Posterior vena cava (tissue), 2 donors: ENCODE results near the gene ARHGEF10L. TPM values are rescaled to one million over a fixed set of nuclear protein-coding genes. Genes with fewer than 3 reads are reported as not detected.

Source experiments
- DNase-seq: peaks from one replicate; pipeline ENCODE4 v3.0.0-alpha.2; 2020; ENCODE audit warnings: low spot score
- intact Hi-C, 2 donors: fragments of 100-400 bp; cut with DNase I; formaldehyde crosslinking; loops; one replicate each; pipeline versions ENCODE4 v1.14.1 to v1.14.2; 2022 to 2023
- total RNA-seq, 2 donors: library from RNA; stranded (reverse); fragmentation: NEBNext Ultra II Directional; extraction: Animal tissue kit (Norgen Biotek cat#: 25700); gene quantifications; one replicate each; pipeline ENCODE4 v1.2.1, GENCODE V29; 2021
- donor health status: DM: yes; HTN: yes; CAD: no.
- donor health status: DM: yes; HTN: yes; CAD: no.

Gene ARHGEF10L
- total RNA-seq, 2 donors from 2014 or later = 103 to 111 TPM

DNA sequence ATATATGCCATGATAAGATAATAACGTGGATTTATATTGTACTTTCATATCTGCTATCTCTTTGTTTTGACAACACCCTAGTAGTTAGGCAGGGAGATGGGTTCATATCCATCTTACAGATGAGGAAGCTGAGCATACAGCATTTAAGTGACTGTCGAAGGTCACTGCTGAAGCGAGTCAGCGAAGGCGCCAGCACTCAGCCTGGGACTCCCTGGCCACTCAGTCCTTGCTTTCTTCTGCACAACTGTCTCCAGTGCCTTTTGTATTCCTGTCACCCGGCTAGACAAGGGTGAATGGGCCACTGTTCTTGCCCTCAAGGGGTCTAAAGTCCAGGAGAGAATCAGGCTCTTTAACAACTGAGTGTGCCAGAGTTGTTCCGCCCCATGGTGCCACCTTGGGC, 3.1 kb downstream of the ARHGEF10L start:
- intact Hi-C loops = loop anchor here in 1 of 2 donors (5.0 kb wide), 1 partner anchor 40 kb away; no protein-coding TSS in a partner anchor
- no peak for DNase-seq

DNA sequence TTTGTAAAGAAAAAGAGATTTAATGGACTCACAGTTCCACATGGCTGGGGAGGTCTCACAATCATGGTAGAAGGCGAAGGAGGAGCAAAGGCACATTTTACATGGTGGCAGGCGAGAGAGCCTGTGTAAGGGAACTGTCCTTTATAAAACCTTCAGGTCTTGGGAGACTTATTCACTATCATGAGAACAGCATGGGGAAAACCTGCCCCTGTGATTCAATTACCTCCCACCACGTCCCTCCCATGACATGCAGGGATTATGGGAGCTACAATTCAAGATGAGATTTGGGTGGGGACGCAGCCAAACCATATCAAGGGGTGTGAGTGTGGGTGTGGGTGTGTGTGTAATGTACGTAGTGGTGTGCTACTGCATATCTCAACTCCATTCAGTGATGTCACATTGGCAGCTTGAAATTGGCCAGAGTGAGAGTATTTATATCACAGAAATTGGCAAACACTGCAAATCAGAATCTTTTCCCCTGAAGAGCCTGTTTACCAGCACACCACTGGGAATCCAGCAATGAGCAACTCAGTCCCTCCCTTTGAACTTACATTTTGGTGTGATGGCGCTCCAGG, 5.4 kb downstream of the ARHGEF10L start:
- intact Hi-C loops = loop anchor here in 1 of 2 donors (5.0 kb wide), 1 partner anchor 37 kb away; no protein-coding TSS in a partner anchor

DNA sequence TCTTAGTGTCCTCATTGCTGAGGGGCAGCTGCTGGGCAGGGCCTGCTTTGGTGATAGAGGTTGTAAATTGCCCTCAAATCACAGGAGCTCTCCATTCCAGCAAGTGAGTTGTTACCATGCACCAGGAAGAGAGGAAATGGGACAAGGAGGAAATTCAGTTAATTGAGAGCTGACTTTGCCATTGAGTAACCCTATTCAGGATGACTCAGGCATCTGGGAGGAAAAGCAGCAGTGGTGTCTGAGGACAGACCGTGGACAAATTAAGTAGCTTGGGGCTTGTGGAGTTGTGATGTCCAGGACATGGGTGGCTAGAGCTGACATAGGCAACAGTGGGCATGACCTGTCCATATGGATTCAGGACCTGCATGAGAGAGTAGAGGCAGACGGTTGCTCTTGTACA, 5.9 kb downstream of the ARHGEF10L start:
- intact Hi-C loops = no loop called here
- no peak for DNase-seq

More for the DNA sequence above, 5.4 kb downstream of the ARHGEF10L start:
- no peak for DNase-seq

DNA sequence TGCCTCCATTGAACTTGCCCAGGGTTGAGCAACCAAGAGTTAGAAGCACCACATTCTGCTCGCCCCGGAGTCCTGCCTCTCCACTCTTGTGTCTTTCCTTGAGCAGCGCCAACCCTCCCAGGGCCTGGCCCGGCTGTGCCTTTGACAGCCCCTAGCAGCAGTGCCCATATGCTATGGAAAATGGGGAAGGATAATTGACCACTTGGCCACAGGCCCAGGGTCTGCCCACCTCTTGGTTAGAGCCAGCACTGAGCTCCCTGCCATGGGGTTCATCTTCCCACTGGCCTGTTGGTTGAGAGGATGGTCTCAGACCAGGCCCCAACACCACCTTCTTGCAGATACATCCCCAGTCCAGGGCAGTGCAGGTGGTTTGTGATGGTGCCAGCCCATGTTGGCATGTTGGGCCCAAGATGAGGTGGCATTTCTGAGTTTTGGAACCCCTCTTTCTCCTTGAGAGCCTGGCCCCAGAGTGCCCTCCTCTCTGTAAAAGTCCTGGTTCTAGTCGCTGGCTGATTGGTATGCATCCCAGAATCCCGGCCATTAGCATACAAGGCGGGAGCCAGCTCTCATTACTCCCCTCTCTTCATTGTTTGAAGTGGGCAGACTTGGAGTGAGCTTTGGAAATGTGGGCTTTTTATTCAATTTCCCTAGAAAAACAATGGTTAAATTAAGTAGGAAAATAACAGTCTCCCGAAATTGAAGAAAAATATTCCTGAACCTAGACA, 7.6 kb downstream of the ARHGEF10L start:
- intact Hi-C loops = no loop called here
- DNase-seq = no peak

DNA sequence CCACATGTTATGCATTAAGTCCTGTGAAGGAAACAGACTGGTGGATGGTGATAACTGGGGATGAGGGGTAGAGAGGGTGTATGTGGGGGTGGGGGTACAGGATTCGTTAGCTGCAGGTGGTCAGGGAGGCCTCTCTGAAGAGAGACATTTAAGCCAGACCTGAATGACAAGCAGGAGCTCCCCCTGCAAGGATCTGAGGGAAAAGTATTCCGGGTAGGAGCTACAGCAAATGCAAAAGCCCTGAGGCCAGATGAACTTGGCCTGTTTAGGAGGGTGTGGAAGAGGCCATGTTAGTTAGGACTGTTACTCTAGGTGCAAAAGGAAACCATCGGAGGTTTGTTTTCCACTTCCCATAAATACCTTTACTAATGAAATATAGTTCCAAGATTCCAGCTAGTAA, 9.9 kb downstream of the ARHGEF10L start:
- DNase-seq = no peak
- intact Hi-C loops = no loop called here

DNA sequence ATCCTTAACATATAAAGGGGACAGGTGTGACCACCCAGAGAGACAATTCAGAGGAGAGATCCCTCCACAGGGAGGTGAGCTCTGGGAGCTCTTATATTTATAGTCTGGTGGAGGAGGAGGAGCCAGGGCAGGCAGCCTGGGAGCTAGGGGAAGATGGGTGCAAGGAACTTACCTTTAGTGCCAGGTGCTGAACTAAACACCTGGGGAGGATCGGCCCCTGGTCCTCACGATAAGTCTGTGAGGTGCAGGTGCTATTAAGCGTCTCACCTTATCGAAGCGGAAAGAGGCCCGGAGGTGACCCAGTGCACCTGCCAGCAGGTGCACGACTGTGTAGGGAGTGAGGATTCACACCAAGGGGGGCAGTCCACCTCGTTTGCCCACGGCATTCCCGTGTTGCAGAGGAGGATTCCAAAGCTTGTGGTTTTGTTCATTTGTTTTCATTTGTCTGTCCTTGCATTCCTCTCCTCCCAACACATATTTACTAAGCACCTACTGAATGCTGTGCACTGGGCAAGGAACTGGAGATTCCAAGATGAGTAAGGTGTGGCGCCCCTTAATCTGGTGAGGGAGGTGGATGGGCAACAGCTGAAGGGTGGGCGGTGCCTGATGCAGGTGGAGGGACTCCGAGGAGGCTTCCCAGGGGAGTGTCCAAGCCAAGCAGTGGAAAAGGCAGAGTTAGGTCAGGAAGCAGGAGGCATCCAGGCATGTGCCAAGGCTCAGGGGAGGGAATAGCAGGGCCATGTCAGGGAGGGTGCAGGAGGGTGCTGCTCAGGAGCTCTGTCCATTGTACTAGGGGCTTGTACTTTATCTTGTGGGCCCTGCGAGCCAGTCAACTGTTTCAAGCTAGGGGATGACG, 11.5 kb downstream of the ARHGEF10L start:
- intact Hi-C loops = no loop called here
- DNase-seq = no peak

DNA sequence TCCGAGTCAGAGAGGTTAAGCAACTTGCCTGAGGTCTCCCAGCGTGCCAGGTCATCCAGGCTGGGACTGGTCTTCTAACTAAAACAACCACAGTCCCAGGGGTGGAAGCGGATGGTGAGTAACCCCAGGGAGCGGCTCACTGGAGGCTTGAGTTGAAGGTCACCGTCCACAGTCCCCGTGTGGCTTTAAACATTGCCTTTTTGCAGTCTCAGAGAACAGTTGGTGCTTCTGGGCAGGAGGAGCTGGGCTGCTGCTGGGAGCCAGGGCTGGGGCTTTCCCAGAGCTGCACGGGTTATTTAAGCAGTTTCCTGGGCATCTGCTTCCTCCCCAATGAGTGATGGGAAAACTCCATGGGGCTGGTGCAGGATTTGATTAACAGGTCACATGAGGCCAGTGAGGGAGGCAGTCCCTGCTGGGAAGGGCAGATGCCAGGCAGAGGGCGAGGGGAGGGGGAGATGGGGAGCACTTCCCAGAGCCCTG, 12.3 kb downstream of the ARHGEF10L start:
- DNase-seq = no peak
- intact Hi-C loops = no loop called here

DNA sequence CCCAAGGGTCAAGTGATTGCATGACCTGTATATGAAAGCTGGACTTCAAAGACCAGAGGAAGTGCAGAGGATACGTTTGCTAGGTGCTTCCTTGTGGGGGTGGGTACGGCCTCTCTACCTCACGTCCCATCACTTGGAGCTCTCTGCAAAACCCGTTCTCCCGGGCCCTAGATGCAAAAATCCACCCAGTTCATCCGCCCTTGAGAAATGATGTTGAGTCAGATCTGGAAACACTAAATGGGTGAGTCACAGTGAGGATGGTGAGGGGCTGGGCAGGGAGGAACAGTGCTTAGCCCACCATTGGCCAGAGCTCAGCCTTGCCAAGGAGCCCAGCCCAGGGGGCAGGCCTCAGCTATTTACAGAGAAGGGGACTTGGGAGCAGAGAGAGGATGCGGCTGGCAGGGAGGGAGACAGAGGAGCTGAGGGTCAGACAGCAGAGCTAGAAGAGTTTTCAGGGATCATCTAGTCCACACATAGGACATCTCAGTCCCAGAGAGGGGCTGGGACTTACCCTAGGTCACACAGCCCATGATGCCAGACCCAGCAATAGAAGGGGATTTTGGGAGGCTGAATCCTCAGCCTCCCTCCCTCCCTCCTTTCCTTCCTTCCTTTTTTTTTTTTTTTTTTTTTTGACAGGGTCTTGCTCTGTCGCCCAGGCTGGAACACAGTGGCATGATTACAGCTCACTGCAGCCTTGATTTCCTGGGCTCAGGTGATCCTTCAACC, 14.6 kb downstream of the ARHGEF10L start:
- intact Hi-C loops = no loop called here
- DNase-seq = no peak

DNA sequence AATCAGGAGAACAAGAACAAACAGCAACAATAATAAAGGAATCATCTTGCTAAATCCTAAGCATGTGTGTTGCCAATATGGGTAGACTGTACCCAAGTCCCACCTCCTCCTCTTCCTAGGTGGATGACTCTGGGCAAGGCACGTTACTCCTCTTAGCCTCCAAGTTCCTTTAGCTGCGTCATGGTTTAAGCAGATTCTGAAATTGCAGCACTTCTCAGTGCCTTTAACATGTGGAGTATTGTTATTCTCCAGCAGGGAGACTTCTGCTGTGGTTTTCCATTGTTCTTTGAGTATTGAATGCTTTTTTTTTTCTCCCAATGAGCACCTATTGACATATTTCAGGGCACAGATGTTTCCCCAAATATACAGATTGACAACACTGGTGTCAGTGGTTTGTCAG, 15.5 kb downstream of the ARHGEF10L start:
- intact Hi-C loops = no loop called here
- DNase-seq = no peak

DNA sequence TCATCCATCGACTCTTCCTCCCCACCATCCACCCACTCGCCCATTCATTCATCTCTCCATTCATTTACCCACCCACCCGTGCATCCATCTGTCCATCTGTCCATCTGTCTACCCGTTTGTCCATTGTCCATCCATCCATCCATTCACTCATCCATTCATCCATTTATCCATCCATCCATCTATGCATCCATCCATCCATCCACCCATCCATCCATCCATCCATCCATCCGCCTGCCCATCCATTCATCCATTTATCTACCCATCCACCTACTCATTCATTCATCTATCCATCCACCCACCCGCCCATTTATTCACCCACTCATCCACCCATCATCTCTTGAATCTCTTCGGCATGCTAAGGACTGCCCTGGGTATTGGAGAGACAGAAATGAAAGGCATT, 18.5 kb downstream of the ARHGEF10L start:
- no peak for DNase-seq
- intact Hi-C loops = no loop called here

DNA sequence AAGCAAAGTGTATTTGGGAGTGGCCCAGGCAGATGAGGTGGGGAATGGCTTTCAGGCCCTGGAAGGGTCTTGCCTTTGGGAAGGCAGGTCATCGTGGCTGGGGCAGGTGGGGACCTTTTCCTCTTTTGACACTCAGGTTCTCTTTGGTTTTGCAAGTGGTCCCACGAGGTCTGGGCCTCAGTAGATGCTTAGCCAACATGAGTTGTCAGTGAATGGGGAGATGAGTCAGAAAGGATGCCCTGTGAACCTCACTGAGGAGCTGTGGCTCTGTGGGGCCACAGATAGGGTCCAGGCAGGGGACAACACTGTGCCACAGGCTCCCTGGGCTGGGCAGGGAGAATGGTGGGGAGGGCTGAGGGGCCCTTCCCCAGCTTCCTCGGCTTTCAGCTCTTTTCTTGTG, 19.0 kb downstream of the ARHGEF10L start:
- no peak for DNase-seq
- intact Hi-C loops = no loop called here

DNA sequence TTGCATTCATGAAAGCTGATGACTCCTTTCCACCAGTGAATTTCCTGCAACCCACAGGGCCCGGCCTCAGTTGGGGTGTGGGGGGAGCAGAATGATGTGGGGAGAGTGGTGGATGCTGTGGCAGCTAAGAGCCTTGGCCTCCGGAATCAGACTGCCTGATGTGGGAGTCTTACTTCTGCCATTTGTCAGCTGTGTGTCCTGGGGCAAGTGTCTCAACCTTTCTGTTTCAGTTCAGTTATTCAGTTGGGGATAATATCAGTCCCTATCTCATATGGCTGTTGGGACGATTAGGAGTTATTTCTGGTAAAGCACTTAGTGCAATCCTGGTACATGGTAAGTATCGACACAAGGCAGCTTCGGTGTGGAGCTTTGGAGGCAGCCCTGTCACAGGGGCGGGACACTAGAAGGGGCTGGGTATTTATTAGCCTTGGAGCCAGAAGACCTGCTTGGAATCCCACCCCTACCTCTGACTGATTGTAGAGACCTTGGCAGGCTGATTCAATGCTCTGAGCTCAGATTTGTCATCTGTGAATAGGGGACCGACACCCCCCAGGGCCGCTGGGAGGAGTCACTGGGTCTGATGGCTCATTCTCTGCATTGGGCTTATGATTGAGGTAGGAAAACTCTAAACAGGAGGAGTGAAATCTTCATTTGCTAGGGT, 19.6 kb downstream of the ARHGEF10L start:
- DNase-seq = no peak
- intact Hi-C loops = no loop called here

DNA sequence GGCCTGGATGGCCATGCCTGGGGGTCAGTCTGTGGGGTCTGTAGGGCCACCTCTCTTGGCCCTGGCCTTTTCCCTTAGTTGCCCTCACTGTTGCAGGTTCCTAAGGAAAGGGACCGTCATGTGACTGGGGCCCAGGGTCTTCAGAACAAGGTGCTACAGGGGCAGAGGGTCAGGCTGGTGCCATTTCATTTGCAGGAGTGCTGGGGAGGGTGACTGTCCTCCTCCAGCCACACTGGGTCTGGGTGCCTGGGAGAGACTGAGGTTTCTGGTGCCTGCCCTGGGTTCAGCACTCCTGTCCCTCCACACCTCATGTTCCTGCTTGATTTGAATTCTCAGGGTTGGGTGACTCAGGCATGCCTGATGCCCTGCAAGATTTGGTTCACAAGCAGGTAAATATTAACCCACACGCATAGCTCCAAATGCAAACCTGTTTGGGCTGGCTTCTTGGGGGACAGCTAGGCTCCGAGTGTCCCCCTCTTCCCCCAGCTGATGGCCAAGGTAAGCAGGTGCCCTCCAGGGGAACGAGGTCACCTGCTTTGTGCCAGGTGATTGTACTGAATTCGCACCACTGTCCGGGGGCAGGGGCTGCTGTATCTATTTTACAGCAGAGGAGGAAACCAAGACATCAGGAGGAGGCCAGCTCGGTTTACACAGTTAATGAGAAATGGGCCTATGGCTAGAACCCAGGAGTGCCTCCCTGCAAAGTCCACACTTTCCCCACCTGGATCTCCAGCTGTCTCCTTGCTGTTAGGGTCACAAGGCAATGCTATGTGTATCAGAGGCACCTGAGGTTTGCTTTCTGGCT, 20.3 kb downstream of the ARHGEF10L start:
- intact Hi-C loops = no loop called here
- no peak for DNase-seq

DNA sequence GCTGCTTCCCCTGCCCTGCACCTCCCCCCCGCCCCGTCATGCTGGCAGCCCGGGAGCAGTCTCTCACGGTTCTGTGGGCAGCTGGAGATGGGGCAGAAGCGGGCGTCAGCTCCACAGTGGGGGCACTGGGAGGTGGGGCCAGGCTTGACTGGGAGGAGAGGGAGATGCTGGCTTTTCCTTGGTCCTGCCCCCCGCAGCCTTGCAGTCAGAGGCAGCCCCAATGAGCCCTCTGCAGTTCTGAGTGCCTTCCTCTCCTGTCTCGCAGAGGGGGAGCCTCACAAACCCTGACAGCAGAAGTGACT, 21.7 kb downstream of the ARHGEF10L start:
- intact Hi-C loops = no loop called here
- DNase-seq = no peak

DNA sequence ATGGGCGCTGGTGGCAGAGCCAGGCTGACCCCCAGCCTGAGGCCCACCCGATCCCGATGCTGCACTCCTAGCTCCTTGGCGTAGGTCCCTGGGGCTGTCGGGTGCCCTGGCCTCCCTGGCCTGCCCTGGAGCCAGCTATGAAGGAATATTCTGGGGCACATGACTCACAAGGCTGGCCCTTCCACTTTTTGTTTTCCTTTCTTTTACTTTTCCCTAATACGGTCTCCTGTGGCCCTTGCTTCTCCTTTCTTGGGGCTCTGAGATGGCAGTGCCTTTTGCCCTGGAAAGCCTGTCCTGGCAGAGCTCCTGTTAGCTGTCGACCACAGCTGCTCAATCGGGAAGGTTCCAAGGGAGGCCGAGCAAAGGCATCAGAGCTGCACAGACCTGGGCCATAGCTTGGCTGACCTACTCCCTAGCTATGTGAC, 22.1 kb downstream of the ARHGEF10L start:
- DNase-seq = no peak
- intact Hi-C loops = no loop called here

DNA sequence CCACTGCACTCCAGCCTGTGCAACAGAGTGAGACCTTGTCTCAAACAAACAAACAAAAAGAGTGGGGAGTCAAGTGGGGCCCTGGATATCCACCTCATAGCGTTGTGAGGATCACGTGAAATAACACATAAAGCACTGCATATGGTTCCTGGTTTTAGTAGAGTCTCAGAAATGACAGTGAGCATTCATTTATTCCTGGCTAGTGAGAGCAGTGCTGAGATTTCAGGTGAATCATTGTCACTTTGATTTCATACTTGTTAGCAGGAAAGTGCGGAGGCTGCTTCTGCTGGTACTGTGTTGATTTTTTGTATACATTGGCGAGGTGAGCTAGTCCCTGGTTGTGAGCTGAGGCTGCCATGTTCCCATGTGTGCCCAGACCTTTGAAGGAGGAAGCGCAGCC, 22.9 kb downstream of the ARHGEF10L start:
- no peak for DNase-seq
- intact Hi-C loops = no loop called here

DNA sequence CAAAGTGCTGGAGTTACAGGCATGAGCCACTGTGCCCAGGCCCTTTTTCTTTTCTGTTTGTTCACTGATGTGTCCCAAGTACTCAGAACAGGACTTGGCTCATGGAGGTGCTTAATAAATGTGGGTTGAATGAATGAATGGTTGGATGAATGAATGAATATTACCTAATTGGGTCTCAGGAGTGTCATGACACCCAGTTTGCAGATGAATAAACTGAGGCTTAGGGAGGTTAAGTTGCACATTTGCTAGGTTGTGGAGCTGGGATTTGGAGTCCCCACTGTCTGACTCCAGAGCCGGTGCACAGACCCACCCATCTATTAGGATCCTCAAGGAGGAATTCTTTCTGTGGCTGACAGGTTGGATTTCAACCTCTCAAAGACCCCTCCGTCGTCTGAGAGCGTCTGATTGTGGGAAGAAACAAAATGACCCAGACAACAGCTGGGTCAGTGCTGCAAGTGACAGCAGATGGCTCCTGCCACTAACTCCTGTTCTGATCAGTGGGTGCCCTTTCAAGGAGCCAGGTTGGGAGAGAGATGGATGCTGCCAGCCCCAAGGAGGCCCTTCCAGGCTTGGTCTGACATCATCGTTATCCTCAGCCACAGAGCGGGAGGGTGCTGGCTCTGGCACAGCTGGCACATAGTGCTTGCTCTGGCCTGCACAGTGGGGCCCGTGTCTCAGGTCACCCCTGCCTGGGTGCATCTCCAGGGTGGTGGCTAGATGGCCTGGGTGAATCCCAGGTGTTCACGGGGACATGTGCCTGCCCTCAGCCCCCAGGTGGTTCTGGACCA, 24.2 kb downstream of the ARHGEF10L start:
- intact Hi-C loops = no loop called here
- DNase-seq = no peak
